GM12864 (cell line): Measurements from ENCODE around the gene RABL6.
"Not testable (repeated sequence)": the region's sequence is repeated elsewhere in the genome, so short reads cannot be mapped to it uniquely, and the experiment has no call there.

Experiments used
- DNase-seq: peaks from one replicate; pipeline ENCODE4 v3.0.0-alpha.2; 2011; ENCODE audit warnings: low read depth
- H3K4me3 ChIP-seq: 2 replicates; pipeline ENCODE4 v1.5.1; 2011; ENCODE audit warnings: mild to moderate bottlenecking, low read depth, low read length, control low read depth
- CTCF ChIP-seq: IDR thresholded peaks from 2 replicates; pipeline ENCODE4 v1.5.1; 2011; ENCODE audit warnings: low read depth, mild to moderate bottlenecking, moderate library complexity, low read length, control low read depth, inconsistent platforms; ENCODE audit errors: missing control alignments

Gene RABL6

GRCh38 chr9:136829981-136830885, 22.5 kb downstream of the RABL6 start:
- H3K4me3 ChIP-seq: no peak overlapping the region
- DNase-seq: no peak
- TF ChIP-seq CTCF: no peak

GRCh38 chr9:136831002-136831719, 23.4 kb downstream of the RABL6 start:
- H3K4me3 ChIP-seq: no peak overlapping the region
- no peak for DNase-seq
- TF ChIP-seq CTCF: no peak

- no peak for TF ChIP-seq CTCF
- H3K4me3 ChIP-seq: no peak overlapping the region
- DNase-seq: no peak
These were observed 24.0 kb downstream of the RABL6 start for GRCh38 chr9:136831720-136832104.

- TF ChIP-seq CTCF: no peak
- H3K4me3 ChIP-seq: no peak overlapping the region
- DNase-seq: no peak
These were observed 24.8 kb downstream of the RABL6 start for GRCh38 chr9:136832581-136832980.

GRCh38 chr9:136833381-136834048, 25.8 kb downstream of the RABL6 start:
- H3K4me3 ChIP-seq, DNase-seq: not testable (repeated sequence)

GRCh38 chr9:136835162-136835931, 27.6 kb downstream of the RABL6 start:
- no peak for TF ChIP-seq CTCF
- no peak for DNase-seq
- H3K4me3 ChIP-seq: no peak overlapping the region
